Measurements from ENCODE around the gene RHNO1.

The RHNO1 gene

DNA sequence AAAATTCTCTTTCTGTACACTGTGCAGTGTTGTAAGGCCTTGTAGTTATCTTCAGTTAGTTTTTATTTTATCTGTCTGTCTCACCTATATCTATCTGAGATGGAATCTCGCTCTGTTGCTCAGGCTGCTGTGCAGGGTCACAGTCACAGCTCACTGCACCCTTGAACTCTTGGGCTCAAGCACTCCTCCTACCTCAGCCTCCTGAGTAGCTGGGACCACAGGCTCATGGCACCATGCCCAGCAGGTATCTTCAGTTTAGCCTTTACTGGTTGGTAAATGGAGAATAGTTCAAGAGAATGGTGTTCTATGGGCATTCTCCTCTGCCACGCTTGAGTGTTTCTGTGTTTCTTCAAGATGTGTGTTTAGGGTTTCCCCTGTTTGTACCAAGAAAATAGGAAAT lies 27.2 kb downstream of the RHNO1 start:
- DNase-seq = no peak

DNA sequence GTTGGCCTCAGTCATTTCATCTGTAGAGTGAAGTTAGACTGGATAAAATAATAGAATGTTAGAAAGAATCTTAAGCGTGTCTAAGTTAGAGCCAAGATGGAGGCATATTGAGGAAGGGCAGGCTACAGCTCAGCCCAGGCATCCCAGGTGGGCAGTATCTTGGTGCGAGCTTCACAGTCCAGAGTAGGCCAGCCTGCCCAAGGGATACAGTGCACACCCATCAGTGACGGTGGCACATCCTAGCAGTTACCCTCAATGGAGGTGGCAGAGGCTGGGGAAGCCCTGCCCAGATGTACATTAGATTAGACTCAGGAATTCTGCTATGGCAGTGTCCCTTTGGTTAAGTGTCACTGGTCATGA lies 35.2 kb downstream of the RHNO1 start:
- DNase-seq = no peak

DNA sequence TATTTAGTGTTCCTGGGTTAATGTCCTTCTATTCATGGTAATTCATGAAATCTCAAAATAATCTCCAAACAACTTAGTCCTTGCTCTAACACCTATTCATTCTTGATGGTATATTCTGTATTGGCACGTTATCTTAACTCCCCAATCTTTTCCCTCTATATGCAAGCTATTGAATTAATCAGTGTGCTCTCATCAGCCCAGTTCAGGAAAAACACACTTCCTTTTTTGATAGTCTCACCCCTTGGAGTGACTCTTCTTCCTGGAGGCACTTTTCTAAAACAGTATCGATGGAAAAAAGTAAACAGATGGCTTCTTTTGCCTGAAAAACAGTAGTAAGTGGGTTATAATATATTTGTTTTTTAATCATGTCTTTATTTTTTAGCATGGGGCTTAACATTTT lies 42.2 kb downstream of the RHNO1 start:
- DNase-seq = no peak

DNA sequence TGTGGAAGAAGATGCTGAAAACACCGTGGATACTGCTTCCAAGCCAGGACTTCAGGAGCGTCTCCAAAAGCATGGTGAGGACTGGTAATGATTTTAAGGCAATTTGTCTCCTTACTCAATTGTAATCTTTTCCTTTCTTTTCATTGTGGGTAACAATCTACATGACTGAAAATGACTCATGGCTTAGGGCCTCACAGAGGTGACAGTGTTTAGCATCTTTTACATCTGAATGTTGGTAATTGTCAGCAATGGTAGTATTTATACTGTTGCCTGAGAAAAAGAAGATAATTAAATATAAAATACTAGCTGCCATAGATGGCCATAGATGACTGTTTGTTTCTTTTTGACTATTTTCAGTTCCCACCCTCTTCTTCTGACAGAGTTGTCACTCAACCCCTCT lies 45.3 kb downstream of the RHNO1 start:
- DNase-seq = no peak

DNA sequence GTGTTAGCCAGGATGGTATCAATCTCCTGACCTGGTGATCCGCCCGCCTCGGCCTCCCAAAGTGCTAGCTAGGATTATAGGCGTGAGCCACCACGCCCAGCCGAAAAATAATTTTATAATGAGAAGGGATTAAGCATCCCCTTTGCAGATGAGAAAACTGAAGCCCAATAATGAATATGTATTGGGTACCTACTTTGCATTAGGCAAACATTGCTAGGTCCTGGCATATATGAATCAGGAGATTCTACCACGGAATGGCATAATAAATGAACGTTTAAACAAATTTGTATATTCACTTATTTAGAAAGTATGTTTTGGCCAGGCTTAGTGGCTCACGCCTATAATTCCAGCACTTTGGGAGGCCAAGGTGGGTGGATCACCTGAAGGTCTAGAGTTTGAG lies 46.0 kb downstream of the RHNO1 start:
- DNase-seq = no peak

DNA sequence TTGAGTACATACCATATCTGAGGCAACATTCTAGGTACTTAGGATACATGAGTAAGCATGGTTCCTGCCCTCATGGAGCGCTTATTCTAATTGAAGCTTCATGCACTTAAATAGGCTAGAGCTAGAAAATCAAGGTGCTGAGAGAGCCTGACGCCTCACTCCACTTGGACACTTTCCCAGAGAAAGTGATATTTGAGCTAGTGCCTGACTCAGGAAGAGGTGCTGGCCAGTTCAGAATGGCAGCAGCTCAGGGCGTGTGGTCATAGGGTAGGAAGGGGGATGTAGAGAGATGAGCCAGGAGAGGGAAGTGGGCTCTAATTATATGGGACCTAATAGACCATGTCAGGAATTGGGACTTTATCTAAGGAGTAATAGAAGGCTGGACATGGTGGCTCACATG lies 47.0 kb downstream of the RHNO1 start:
- no peak for DNase-seq

DNA sequence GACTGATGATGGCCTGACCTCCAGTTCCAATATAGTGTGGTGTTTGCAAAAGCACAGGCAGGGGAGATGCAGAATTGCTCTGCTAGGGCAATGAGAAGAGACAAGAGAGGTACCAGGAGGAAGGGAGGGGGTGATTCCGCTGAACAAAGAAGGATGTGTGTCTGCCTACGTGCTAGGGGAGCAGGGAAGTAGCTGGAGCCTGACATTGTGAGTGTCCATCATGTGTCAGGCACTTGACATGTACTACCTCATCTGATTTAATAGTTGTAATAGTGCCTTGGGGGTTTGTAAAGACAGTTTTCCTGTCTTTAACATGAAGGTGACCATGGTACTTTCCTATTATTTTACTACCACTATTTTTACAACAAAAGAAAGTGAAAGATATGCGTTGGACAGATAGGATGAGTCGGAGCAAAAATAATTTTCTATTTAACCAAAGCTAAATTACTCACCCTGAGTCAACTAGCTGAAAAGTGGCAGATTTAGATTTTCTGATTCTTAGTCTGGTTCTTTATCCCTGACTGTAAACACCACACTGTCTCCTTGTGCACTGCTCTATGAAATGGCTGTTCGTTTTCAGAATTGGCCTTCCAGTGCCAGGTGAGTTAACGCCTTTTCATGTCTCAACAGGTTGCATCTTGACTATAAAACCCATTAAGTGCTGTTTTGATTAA lies 48.4 kb downstream of the RHNO1 start:
- no peak for DNase-seq

DNA sequence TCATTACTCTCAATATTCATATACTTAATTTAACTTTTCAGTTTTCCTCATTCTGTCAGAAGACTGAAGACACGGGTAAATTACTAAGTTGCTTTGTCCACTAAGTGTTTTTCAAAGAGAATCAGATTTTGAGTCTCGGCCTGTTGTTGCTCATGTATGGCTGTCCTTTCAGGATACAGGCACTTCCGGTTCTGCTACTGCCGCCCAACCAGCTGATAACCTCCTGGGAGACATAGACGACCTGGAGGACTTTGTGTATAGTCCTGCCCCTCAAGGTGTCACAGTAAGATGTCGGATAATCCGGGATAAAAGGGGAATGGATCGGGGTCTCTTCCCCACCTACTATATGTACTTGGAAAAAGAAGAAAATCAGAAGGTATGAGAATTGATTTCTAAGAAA lies 53.8 kb downstream of the RHNO1 start:
- DNase-seq = no peak

DNA sequence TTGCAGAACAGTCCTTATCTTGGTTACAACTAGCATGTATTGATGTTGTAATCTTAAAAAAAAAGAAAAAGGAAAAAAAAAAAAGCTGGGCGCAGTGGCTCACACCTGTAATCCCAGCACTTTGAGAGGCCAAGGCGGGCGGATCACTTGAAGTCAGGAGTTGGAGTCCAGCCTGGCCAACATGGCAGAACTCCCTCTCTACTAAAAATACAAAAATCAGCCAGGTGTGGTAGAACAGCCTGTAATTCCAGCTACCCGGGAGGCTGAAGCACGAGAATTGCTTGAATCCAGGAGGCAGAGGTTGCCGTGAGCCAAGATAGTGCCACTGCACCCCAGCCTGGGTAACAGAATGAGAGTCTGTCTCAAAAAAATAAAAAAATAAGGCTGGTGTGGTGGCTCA lies 56.6 kb downstream of the RHNO1 start:
- DNase-seq = no peak

DNA sequence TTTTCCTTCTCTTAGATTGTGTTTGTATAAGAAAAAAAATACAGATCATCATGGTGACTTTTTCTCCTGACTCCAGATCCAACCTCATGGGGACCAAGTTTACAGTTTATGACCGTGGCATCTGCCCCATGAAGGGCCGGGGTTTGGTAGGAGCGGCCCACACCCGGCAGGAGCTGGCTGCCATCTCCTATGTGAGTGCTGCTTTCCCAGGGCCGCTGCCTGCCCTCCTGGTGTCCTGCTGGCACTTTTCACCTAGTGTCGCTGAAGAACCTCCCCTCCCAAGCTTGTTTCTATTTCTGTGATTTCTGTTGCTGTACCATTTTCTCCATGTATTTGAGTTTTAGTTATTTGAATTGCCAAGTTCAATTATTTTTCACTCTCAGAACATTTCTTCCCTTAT lies 57.3 kb downstream of the RHNO1 start:
- DNase-seq = no peak

DNA sequence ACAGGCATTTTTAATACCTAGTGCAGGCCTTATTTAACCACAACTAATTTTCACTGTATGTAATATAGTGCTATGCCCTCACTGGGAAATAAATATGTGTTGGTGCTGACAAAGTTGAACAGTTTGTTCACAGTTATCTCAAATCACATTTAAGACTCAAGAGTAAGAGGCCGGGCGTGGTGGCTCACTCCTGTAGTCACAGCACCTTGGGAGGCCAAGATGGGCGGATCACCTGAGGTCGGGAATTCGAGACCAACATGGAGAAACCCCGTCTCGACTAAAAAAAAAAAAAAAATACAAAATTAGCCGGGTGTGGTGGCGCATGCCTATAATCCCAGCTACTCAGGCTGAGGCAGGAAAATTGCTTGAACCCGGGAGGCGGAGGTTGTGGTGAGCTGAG lies 59.3 kb downstream of the RHNO1 start:
- no peak for DNase-seq

DNA sequence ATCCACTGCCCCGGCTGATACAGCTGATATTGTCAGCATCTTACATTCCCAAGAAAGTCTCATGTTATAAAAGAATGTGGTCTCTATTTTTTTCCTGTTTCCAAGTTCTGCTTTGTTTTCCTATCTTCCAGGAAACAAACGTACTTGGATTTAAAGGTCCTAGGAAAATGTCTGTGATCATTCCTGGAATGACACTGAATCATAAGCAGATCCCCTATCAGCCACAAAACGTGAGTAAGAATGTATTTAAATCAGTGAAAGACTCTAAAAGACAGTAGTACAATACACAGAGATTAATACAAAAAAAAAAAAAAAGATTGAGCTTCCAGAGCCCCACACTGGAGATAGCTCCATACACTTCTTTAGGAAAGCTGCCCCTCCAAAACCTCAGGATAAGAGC lies 60.5 kb downstream of the RHNO1 start:
- DNase-seq = no peak

Data from stimulated activated CD4-positive, alpha-beta T cell treated with anti-CD3 and anti-CD28 coated beads, Interleukin-15, amount 100 ng/mL, for 24 hours (primary cell).